CD4-positive, alpha-beta memory T cell (primary cell): ENCODE results near the gene ZNF536. TPM values are rescaled to one million over a fixed set of nuclear protein-coding genes. Genes with fewer than 3 reads are reported as not detected.
"Not testable (repeated sequence)": the region's sequence is repeated elsewhere in the genome, so short reads cannot be mapped to it uniquely, and the experiment has no call there.

ENCODE experiments used
- CTCF ChIA-PET: fragments of 350-600 bp; sonication (Branson Sonifier 250); formaldehyde crosslinking; loops from one replicate; lab custom pipeline; 2021; ENCODE audit warnings: inconsistent platforms; ENCODE audit not compliant: partially characterized antibody; lab: Charles Lee
- POLR2A ChIA-PET: fragments of 350-600 bp; sonication (Branson Sonifier 250); formaldehyde crosslinking; loops from one replicate; lab custom pipeline; 2021; ENCODE audit not compliant: partially characterized antibody; lab: Charles Lee
- DNase-seq, 5 donors: peaks; one replicate each; pipeline versions ENCODE4 v3.0.0 to v3.0.0-alpha.2; 2020 to 2022; ENCODE audit warnings: mixed read lengths in 1 of 5
- H3K27ac ChIP-seq: one replicate; pipeline ENCODE4 v1.7.0; 2013; ENCODE audit warnings: low read depth, low read length
- H3K27me3 ChIP-seq: 2 replicates; pipeline ENCODE4 v1.7.0; 2013; ENCODE audit warnings: mild to moderate bottlenecking, low read length, moderate library complexity; ENCODE audit not compliant: insufficient read depth
- H3K36me3 ChIP-seq: 2 replicates; pipeline ENCODE4 v1.7.0; 2013; ENCODE audit warnings: mild to moderate bottlenecking, low read length, moderate library complexity; ENCODE audit not compliant: insufficient read depth
- H3K4me1 ChIP-seq: 2 replicates; pipeline ENCODE4 v1.7.0; 2013; ENCODE audit warnings: mild to moderate bottlenecking, low read length, moderate library complexity; ENCODE audit not compliant: insufficient read depth
- H3K4me3 ChIP-seq, 2 donors: one replicate each; pipeline ENCODE4 v1.7.0; 2013; ENCODE audit warnings: low read length in 2 of 2, mild to moderate bottlenecking in 1 of 2
- H3K9me3 ChIP-seq, 2 donors: one replicate each; pipeline ENCODE4 v1.7.0; 2013; ENCODE audit warnings: low read length in 2 of 2, control low read depth in 1 of 2; ENCODE audit not compliant: control insufficient read depth in 1 of 2
- H3K27ac Mint-ChIP-seq, 7 donors: one replicate each; pipeline ENCODE4 v1.8.0; 2020 to 2021; ENCODE audit warnings: mixed read lengths in 7 of 7, mild to moderate bottlenecking in 6 of 7, inconsistent platforms in 3 of 7, moderate library complexity in 3 of 7
- H3K27me3 Mint-ChIP-seq, 2 donors: one replicate each; pipeline ENCODE4 v1.8.0; 2020 to 2021; ENCODE audit warnings: mixed read lengths in 2 of 2
- H3K36me3 Mint-ChIP-seq, 2 donors: one replicate each; pipeline ENCODE4 v1.8.0; 2020 to 2021; ENCODE audit warnings: mixed read lengths in 2 of 2, inconsistent platforms in 1 of 2, mild to moderate bottlenecking in 1 of 2
- H3K4me1 Mint-ChIP-seq, 4 donors: one replicate each; pipeline ENCODE4 v1.8.0; 2020 to 2021; ENCODE audit warnings: mixed read lengths in 4 of 4, mild to moderate bottlenecking in 1 of 4
- H3K4me3 Mint-ChIP-seq, 8 donors: one replicate each; pipeline ENCODE4 v1.8.0; 2020 to 2021; ENCODE audit warnings: mixed read lengths in 8 of 8, mild to moderate bottlenecking in 7 of 8, moderate library complexity in 6 of 8, inconsistent platforms in 3 of 8
- H3K9me3 Mint-ChIP-seq, 8 donors: one replicate each; pipeline ENCODE4 v1.8.0; 2020 to 2021; ENCODE audit warnings: mixed read lengths in 8 of 8, mild to moderate bottlenecking in 5 of 8, inconsistent platforms in 3 of 8, moderate library complexity in 1 of 8
- intact Hi-C: fragments of 100-400 bp; cut with micrococcal nuclease; formaldehyde crosslinking; loops from one replicate; pipeline ENCODE4 v1.15.1; 2023
- polyA plus RNA-seq, 2 donors: library from polyadenylated mRNA; unstranded; fragments of 300-500 nt; fragmentation: Illumina TruSeq; gene quantifications; one replicate each; pipeline ENCODE4 v1.2.3, GENCODE V29; 2021
- total RNA-seq, 2 experiments: library from RNA; stranded (reverse); gene quantifications; one replicate each; pipeline ENCODE4 v1.2.3, GENCODE V29; 2021

Gene ZNF536
- total and polyA plus RNA-seq, 4 experiments from 2014 or later = 0.20 TPM; not detected in 3

- Mint-ChIP-seq H3K9me3 (peaks cover 0 to 7% (median 0%) of the 10 kb centered on the region in 8 donors), H3K27me3 (no peaks in the 10 kb centered on the region), H3K27ac (no peak overlapping the region), H3K4me1 (no peaks in the 10 kb centered on the region), H3K4me3 (no peak overlapping the region), H3K36me3 (no peaks in the 10 kb centered on the region)
- intact Hi-C loops = no loop called here
- ChIA-PET POLR2A (no interaction called here), CTCF (no interaction called here)
- Histone ChIP-seq H3K27me3 (no peaks in the 10 kb centered on the region), H3K9me3 (no peaks in the 10 kb centered on the region), H3K4me3 (no peak overlapping the region), H3K27ac (no peak overlapping the region), H3K36me3 (no peaks in the 10 kb centered on the region), H3K4me1 (no peaks in the 10 kb centered on the region)
- DNase-seq = no peak
Observed at GRCh38 chr19:30445385-30445784, 73.2 kb downstream of the ZNF536 start.

GRCh38 chr19:30446120-30446519 is 73.9 kb downstream of the ZNF536 start:
- H3K27ac ChIP-seq, H3K27me3 ChIP-seq, DNase-seq, H3K9me3 Mint-ChIP-seq, POLR2A ChIA-PET, H3K9me3 ChIP-seq, H3K27me3 Mint-ChIP-seq, intact Hi-C loops, H3K4me1 Mint-ChIP-seq, H3K4me3 Mint-ChIP-seq, H3K36me3 Mint-ChIP-seq, H3K36me3 ChIP-seq, CTCF ChIA-PET, H3K4me3 ChIP-seq, H3K27ac Mint-ChIP-seq, H3K4me1 ChIP-seq: not testable (repeated sequence)

- ChIA-PET POLR2A (no interaction called here), CTCF (no interaction called here)
- Mint-ChIP-seq H3K4me3 (no peak overlapping the region), H3K9me3 (peaks cover 0 to 7% (median 0%) of the 10 kb centered on the region in 8 donors), H3K27me3 (no peaks in the 10 kb centered on the region), H3K27ac (no peak overlapping the region), H3K36me3 (no peaks in the 10 kb centered on the region), H3K4me1 (no peaks in the 10 kb centered on the region)
- no peak for DNase-seq
- no peaks in the 10 kb centered on the region for H3K9me3 ChIP-seq
- no peaks in the 10 kb centered on the region for H3K4me1 ChIP-seq
- intact Hi-C loops = no loop called here
- H3K27ac ChIP-seq = no peak overlapping the region
- no peaks in the 10 kb centered on the region for H3K27me3 ChIP-seq
- H3K36me3 ChIP-seq = no peaks in the 10 kb centered on the region
- H3K4me3 ChIP-seq = no peak overlapping the region
Observed at GRCh38 chr19:30446850-30447552, 74.8 kb downstream of the ZNF536 start.

- Mint-ChIP-seq H3K4me3 (no peak overlapping the region), H3K4me1 (no peaks in the 10 kb centered on the region), H3K27ac (no peak overlapping the region), H3K27me3 (peaks cover 0 to 2% of the 10 kb centered on the region in 2 donors), H3K9me3 (peaks cover 0 to 7% (median 0%) of the 10 kb centered on the region in 8 donors), H3K36me3 (no peaks in the 10 kb centered on the region)
- no peaks in the 10 kb centered on the region for H3K27me3 ChIP-seq
- no peak overlapping the region for H3K27ac ChIP-seq
- ChIA-PET CTCF (no interaction called here), POLR2A (no interaction called here)
- H3K4me3 ChIP-seq = no peak overlapping the region
- H3K36me3 ChIP-seq = no peaks in the 10 kb centered on the region
- H3K4me1 ChIP-seq = no peaks in the 10 kb centered on the region
- intact Hi-C loops = no loop called here
- no peak for DNase-seq
- H3K9me3 ChIP-seq = no peaks in the 10 kb centered on the region
Observed at GRCh38 chr19:30447553-30447870, 75.3 kb downstream of the ZNF536 start.

- DNase-seq = no peak
- no peak overlapping the region for H3K4me3 ChIP-seq
- H3K36me3 Mint-ChIP-seq = no peaks in the 10 kb centered on the region
- no peaks in the 10 kb centered on the region for H3K4me1 ChIP-seq
- H3K4me3 Mint-ChIP-seq = no peak overlapping the region
- peaks cover 0 to 3% (median 0%) of the 10 kb centered on the region in 8 donors for H3K9me3 Mint-ChIP-seq
- no peaks in the 10 kb centered on the region for H3K4me1 Mint-ChIP-seq
- H3K27ac ChIP-seq = no peak overlapping the region
- peaks cover 0 to 2% of the 10 kb centered on the region in 2 donors for H3K27me3 Mint-ChIP-seq
- intact Hi-C loops = no loop called here
- H3K9me3 ChIP-seq = no peaks in the 10 kb centered on the region
- H3K36me3 ChIP-seq = no peaks in the 10 kb centered on the region
- H3K27ac Mint-ChIP-seq = no peak overlapping the region
- ChIA-PET POLR2A (no interaction called here), CTCF (no interaction called here)
- H3K27me3 ChIP-seq = no peaks in the 10 kb centered on the region
Observed at GRCh38 chr19:30448386-30449077, 76.3 kb downstream of the ZNF536 start.

GRCh38 chr19:30449078-30449590 is 77.0 kb downstream of the ZNF536 start:
- H3K9me3 ChIP-seq = no peaks in the 10 kb centered on the region
- DNase-seq = no peak
- Mint-ChIP-seq H3K4me3 (no peak overlapping the region), H3K4me1 (no peaks in the 10 kb centered on the region), H3K9me3 (peaks cover 0 to 3% (median 0%) of the 10 kb centered on the region in 8 donors), H3K27me3 (peaks cover 0 to 2% of the 10 kb centered on the region in 2 donors), H3K27ac (no peak overlapping the region), H3K36me3 (no peaks in the 10 kb centered on the region)
- H3K4me3 ChIP-seq = no peak overlapping the region
- intact Hi-C loops = no loop called here
- CTCF ChIA-PET = no interaction called here
- POLR2A ChIA-PET = no interaction called here
- H3K27ac ChIP-seq = no peak overlapping the region
- H3K4me1 ChIP-seq = no peaks in the 10 kb centered on the region
- H3K27me3 ChIP-seq = no peaks in the 10 kb centered on the region
- H3K36me3 ChIP-seq = no peaks in the 10 kb centered on the region

- Mint-ChIP-seq H3K4me1 (no peaks in the 10 kb centered on the region), H3K9me3 (peaks cover 0 to 3% (median 0%) of the 10 kb centered on the region in 8 donors), H3K27me3 (peaks cover 0 to 2% of the 10 kb centered on the region in 2 donors), H3K27ac (no peak overlapping the region), H3K4me3 (no peak overlapping the region), H3K36me3 (no peaks in the 10 kb centered on the region)
- no peak for DNase-seq
- no peaks in the 10 kb centered on the region for H3K4me1 ChIP-seq
- no peaks in the 10 kb centered on the region for H3K9me3 ChIP-seq
- no peak overlapping the region for H3K4me3 ChIP-seq
- ChIA-PET CTCF (no interaction called here), POLR2A (no interaction called here)
- no peak overlapping the region for H3K27ac ChIP-seq
- no peaks in the 10 kb centered on the region for H3K27me3 ChIP-seq
- intact Hi-C loops = no loop called here
- H3K36me3 ChIP-seq = no peaks in the 10 kb centered on the region
Observed at GRCh38 chr19:30449673-30450072, 77.5 kb downstream of the ZNF536 start.
